GM18951 (cell line): ENCODE results near the gene CCDC196.
"Not testable (repeated sequence)": the region's sequence is repeated elsewhere in the genome, so short reads cannot be mapped to it uniquely, and the experiment has no call there.

Experiments
- POLR2A ChIP-seq: IDR thresholded peaks from 4 replicates; pipeline ENCODE4 v1.6.1; 2011; ENCODE audit warnings: mild to moderate bottlenecking; ENCODE audit not compliant: insufficient read length, insufficient read depth; ENCODE audit errors: extremely low read depth
- in situ Hi-C: fragments of 300-500 bp; cut with MboI; formaldehyde crosslinking; loops from one replicate; pipeline ENCODE4 v1.12.0; 2022; ENCODE audit warnings: low sequenced_read_pairs, mixed read lengths, inconsistent platforms; ENCODE audit not compliant: unreplicated experiment

CCDC196 gene

GRCh38 chr14:66503532-66503931 is 17.4 kb downstream of the CCDC196 start:
- no peak for TF ChIP-seq POLR2A
- in situ Hi-C loops = no loop called here

GRCh38 chr14:66507181-66507721 is 21.1 kb downstream of the CCDC196 start:
- no peak for TF ChIP-seq POLR2A
- in situ Hi-C loops = no loop called here

DNA sequence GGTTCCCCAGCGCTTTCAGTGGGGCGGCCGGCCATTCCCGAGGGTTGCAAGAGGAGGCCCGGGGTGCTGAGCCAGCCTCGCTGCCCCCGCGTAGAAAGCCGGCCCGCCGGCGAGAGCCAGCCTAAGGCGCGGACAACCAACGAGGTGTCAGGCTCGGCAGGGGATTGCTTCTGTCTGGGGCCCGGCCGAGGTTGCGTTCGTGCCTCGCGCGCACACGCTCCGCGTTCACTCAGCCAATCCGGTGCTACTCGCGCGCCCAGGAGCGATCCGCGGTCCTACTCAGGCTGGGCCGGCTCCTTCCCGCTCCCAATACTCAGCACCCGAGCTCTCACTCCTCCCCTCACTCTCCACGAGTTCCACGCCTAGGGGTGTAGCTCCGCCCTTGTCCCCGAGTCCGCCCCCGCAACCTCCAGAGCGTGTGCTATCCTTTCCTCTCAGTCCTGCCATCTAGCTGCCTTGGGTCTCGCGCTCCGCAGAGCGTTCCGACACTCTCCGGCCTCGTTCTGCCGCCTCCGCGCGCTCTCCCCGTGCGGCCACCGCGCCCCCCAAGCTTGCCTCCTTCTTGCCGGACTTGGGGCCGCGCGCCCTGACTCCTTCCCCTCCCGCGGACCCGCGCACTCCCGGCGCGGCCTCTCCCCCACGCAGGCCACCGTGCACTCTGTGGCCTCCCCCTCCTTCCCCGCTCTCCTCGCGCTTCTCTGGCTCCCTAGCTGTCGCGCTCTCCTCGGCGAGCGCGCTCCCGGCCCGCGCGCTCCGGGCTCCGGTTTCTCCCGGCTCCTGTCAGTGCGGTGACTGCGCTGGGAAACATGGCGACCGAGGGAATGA is 21.8 kb downstream of the CCDC196 start, which contains the start of gene GPHN:
Gene GPHN (plus strand): TSS at position 426 of the 825 bp plus-strand sequence.
- in situ Hi-C loops = no loop called here
- TF ChIP-seq POLR2A = peak; percentile 92

DNA sequence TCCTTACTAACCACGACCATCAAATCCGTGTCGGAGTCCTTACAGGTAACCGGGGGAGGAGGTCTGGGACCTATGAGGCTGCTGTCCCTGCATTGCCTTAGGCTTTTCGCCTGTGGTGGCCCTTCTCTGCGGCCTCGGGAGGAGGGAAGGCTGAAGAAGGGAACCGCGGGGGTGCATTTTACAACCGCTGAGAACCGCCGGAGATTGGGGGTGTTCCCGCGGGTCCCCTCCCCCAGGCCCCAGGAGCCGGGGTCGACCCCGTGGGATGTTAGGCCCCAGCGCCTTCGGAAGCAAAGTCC is 22.3 kb downstream of the CCDC196 start:
- in situ Hi-C loops = no loop called here
- no peak for TF ChIP-seq POLR2A

- in situ Hi-C loops = no loop called here
- peak; percentile 52 for TF ChIP-seq POLR2A
These were observed 22.9 kb downstream of the CCDC196 start for GRCh38 chr14:66508846-66509621.

DNA sequence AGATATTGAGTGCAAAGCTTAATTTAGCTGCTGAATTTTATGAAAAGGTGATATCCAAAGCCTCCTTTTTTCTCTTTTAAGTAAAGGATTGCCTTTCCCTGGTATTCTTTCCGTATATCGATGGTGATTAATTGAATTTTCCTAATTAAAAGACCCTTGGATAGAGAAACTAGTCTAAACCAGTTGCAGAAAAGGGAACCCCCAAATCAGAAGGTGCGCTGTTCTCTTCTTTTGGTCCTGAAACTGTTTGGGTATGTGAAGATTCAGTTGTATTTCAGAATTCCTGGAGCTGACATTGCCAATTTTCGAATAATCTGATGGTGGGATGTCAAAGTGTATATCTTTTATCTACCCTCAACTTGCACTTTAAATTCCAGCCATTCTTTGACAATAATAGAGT is 23.7 kb downstream of the CCDC196 start:
- no peak for TF ChIP-seq POLR2A
- in situ Hi-C loops = no loop called here

DNA sequence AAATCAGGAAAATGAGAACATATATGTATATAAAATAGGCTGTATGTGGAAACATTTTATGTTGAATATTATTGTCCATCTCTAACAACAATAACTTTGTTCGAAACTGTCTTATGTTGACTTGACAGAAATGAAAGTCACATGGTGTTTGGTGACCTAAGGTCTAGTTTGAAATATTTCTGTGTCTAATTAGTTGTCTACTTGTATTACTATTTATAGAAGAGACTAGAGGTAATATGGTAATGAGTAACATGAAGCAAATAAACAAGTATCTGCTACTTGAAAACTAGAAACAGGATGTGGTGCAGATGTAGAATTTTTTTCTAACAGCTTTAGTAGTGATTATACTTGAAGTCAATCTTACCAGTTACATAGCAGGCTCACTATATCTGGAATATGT is 25.7 kb downstream of the CCDC196 start:
- TF ChIP-seq POLR2A = no peak
- in situ Hi-C loops = no loop called here

DNA sequence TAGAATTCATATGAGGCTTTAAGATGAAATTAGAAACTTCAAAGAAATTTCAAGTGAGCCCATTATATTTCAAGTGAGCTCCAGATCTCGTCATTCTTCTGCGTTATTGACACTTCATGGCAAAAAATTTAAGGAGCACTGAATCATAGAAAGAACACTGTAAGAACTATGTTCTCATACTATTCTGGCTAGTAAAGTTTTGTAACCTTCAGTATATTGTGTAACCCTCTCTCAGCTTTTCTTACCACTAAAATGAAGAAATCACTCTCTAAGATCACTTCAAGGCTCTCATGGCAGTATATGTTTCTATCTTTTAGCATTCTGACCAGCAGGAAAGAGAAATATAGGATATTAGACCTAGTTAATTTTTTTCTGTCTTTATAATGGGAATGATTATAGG is 28.0 kb downstream of the CCDC196 start:
- in situ Hi-C loops = no loop called here
- TF ChIP-seq POLR2A = no peak

DNA sequence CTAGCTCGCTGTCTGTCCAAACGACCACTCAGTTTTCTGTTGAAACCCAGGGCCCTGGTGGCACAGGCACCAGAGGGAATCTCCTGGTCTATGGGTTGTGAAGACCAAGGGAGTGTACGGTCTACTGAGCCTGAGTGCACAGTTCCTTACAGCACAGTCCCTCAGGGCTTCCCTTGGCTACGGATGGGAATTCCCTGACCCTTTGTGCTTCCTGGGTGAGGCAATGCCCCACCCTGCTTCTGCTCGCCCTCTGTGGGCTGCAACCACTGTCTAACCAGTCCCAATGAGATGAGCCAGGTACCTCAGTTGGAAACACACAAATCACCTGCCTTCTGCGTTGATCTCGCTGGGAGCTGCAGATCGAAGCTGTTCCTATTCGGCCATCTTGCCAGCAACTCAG is 44.4 kb downstream of the CCDC196 start:
- in situ Hi-C loops = no loop called here
- no peak for TF ChIP-seq POLR2A

DNA sequence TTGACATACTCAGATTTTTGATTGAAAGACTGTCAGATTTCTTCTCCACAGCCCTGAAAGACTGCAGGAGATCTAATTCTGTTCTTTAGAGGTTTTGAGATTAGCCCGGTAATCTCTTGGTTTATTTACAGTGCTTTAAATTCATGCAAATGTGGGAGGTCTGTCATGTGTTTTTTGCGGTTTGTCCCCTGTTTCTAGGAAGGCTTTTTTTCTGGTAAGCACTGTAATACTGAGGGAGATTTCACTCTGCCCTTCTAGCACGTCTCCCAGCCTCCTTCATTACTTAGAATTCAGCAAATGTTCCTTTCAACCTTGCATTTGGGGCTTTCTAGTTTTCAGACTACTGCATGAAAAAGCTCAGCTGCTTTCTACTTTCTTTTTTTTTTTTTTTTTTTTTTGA is 52.9 kb downstream of the CCDC196 start:
- no peak for TF ChIP-seq POLR2A
- in situ Hi-C loops = no loop called here

GRCh38 chr14:66540038-66540437 is 53.9 kb downstream of the CCDC196 start:
- TF ChIP-seq POLR2A = no peak
- in situ Hi-C loops = no loop called here

DNA sequence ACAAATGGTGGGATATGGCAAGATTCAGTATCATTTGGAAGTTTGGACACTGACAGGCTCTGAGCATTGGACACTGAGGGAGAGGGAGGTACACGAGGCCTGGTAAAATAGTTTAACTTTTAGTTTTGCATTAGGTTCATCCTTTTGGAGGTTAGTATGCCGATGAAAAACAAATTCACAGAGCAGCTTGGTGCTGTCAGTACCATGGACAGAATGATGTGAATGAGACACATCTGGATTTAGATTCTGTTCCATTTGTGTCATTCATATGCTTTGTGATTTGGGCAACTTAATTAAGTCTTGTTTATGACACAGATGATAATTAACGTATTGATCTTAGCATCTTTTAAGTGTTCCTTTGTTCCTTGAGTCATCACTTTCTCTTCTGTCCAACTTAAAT is 55.5 kb downstream of the CCDC196 start:
- in situ Hi-C loops = no loop called here
- no peak for TF ChIP-seq POLR2A

GRCh38 chr14:66543996-66544395 is 57.8 kb downstream of the CCDC196 start:
- in situ Hi-C loops = no loop called here
- TF ChIP-seq POLR2A = no peak

- in situ Hi-C loops = not testable (repeated sequence)
These were observed 59.0 kb downstream of the CCDC196 start for GRCh38 chr14:66545191-66545590.

GRCh38 chr14:66545751-66546150 is 59.6 kb downstream of the CCDC196 start:
- in situ Hi-C loops = not testable (repeated sequence)
